Measurements from ENCODE around the gene DDX41.
"Not testable (repeated sequence)": the region's sequence is repeated elsewhere in the genome, so short reads cannot be mapped to it uniquely, and the experiment has no call there.

DDX41 gene

DNA sequence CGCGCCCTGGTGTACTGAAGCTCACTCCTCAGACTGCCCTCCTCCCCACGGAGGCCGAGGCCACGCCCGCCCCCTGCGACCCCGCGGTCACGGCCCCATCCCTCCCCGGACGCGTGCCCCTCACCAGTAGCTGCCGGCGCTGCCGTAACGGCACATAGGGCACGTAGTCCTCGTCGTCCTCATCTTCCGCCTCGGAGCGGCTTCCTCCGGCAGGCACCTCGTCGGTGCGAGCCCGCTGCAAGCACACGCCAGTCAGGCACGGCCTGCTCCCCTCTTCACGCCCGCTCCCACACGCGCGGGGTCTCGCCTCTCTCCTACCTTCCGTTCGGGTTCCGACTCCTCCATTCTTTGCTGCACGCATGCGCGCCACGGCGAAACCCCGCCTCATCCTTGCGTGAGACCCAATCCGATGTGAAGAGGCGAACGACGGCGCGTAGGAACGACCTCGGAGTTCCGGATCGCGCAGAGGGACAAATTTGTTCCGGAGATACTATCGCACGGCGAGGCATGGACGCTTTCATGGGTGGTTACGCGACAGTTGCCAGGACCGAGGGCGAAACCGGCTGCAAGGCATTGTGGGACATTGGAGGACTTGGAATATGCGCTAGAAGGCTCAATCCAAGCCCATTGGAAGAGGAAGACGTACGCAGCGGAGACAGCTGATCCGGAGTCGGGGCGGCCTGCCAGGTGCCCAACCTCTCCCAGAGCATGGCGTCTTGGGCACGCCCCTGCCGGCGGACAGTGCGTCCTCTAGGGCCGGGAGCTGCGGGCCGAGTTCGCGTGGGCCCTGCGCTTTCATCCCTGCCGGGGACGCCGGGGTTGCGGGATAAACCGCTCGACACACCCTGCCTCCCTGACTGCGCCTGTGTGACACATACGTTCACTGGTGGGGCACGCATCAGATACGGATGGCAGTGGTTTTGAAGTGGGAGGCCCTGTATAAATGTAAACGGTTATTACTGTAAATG lies at the start of gene DDX41:
Gene DDX41 (minus strand): TSS at position 361 of the 968 bp plus-strand sequence. CDS start 16 bp downstream, at position 345.
- peak; percentile 97 for DNase-seq

DNA sequence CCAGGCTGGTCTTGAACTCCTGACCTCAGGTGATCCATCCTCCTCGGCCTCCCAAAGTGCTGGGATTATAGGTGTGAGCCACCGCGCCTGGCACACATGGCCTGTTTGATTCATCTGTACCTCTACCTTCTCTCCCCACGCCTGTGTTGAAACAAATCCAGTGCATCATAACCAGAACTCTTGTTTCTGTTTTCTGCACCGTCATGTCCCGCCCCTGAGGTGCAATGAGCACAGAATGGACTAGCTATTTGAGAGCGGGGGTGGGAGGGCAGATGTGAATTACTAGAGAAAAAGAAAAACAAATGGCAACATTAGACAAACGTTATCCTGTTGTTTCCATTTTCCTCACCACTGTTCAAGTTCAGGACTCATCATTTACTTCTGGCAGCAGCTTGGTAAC lies 48.3 kb upstream of the DDX41 start:
- no peak for DNase-seq

DNA sequence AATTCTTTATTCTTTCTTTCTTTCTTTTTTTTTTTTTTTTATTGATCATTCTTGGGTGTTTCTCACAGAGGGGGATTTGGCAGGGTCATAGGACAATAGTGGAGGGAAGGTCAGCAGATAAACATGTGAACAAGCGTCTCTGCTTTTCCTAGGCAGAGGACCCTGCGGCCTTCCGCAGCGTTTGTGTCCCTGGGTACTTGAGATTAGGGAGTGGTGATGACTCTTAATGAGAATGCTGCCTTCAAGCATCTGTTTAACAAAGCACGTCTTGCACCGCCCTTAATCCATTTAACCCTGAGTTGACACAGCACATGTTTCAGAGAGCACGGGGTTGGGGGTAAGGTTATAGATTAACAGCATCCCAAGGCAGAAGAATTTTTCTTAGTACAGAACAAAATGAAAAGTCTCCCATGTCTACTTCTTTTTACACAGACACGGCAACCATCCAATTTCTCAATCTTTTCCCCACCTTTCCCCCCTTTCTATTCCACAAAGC lies 42.7 kb upstream of the DDX41 start:
- not testable (repeated sequence) for DNase-seq

DNA sequence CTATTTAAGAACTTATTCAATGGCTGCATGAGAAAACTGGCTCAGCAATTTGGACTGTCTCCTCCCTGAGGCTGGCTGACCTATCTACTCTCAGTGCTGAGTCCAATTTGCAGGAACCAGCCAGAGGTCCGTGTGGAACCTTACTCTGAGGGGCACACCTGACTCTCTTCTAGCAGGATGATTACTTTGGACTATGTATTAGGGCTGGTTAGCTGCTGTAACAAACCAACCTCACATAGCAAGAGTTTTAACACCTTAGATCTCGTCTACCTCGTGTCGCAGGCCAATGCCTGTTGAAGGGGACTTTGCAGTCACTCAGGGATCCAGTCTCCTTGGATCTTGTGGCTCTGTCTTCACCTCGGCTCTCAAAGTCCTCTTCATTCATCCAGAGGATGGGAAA lies 41.0 kb upstream of the DDX41 start:
- DNase-seq: no peak

DNA sequence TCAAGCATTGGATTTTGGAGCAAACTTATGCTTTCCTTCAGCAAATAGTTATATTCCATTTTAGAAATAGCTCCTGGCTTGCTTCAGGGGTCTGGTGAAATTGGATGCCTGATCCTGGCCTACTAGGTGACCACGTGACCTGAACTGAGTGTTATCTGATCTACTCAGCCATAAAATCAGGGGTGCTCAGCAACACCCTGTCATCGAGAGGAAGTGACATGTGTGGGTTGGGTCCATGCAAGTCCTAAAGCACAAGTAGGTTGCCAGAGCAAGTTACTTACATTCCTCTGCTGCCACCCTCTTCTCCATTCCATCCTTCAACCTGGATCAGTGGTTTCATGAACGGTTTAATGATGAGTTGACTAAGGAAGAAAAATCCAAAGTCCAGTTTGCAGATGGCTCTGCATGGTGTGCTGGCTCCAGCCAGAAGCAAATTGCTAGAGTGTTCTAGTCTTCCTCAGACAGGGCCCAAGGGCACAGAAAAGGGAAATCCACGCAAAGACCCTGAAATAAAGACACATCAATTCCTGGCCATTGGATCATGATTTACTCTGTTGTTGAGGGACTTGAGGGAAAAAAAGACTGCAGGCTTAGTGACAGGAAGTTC lies 40.4 kb upstream of the DDX41 start:
- DNase-seq: peak; percentile 49

DNA sequence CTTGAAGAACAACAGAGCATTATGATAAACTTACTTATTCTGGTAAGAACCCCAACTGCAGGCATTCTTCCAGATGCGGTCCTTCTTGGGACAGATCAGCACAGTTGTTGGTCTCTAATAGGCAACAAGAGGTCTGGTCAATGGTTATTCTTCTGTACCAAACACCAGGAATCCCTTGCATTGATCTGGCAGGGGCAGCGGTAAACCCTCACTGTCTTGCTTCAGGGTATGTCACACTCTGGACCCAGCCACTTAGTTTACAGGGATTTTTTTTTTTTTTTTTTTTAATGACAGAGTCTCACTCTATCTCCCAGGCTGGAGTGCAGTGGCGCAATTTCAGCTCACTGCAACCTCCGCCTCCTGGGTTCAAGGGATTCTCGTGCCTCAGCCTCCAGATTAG lies 38.9 kb upstream of the DDX41 start:
- no peak for DNase-seq

DNA sequence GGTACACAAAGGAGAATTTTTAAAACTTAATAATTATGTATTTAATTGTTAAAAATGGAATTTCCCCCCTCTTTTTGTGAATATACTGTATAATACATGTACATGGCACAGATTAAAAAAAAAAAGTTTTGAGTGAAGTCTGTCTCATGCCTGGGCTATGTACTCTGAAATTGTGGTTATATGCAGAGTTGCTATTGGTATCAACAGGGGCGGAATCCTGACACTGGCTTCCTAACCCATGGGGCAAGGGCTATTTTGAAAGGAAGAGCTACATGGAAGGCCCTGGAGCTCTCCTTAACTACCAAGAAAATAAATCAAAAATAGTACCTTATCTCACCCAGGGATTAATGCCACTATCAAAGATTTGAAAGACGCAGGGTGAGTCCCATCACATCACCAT lies 38.5 kb upstream of the DDX41 start:
- no peak for DNase-seq

DNA sequence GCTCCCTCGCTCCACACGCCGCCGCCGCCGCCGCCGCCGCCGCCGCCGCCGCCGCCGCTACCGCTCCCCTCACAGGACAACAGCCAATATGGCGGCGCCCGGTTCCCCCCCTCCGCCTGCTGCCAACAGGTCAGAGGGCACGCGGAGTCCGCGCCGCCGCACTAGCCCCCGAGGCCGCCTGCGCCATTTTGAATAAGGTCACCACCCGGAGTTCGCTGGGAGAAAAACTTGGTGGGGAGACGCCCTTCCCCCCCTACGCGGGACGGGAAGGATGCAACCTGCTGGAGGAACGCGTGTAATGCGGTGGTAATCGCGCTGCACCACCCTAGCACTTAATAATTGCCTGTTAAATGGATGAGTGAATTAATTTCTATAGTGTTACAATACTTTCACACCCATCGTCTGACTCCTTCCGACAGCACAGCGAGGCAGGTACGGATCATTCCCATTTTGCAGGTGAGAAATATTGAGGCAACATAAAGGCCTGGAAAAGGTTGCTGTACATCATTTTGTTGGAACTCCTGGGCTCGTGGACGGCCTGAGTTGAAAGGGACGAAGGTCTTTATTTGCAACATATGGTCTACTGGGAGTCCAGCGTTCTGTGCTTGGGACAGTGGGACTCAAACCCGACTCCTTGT lies 37.8 kb upstream of the DDX41 start, which contains the start of gene FAM193B:
Gene FAM193B (minus strand): TSS at position 90 of the 638 bp plus-strand sequence. CDS start 105 bp downstream, outside the sequence.
- peak; percentile 96 for DNase-seq

DNA sequence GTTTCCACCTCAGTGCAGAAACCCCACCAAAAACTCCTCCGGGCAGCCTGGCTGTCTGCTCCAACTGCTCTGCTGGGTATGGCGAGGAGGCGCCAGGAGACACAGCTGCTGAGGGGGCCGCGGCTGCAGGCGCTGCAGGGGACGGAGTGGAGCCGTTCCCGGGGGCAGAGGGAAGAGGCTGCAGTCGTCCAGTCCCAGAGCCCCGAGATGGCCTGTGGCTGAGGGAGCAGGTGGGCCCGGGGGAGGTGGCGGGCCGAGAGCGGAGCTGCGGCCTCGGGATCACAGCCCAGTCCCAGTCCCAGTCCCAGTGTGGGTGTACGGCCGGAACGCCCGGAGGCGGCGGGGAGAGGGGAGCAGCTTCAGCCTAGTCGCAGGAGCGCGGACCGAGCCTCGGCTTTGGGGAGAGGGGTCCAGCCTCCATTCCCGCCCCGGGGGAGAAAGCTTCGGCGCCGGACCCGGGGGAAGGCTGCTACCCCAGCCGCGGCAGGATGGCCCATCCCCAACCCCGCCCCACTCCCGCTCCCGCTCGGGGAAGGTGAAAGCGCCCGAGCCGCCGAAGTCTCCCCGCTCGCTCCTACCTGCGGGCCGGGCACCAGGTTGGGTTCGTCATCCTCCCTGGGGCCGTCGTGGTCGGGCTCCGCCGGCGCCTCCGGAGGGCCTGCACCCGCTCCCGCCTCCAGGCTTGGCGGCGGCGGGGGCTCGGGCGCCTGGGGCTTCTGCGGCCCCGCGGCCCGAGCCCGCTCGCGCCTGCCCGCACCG lies 37.1 kb upstream of the DDX41 start:
- DNase-seq: no peak

DNA sequence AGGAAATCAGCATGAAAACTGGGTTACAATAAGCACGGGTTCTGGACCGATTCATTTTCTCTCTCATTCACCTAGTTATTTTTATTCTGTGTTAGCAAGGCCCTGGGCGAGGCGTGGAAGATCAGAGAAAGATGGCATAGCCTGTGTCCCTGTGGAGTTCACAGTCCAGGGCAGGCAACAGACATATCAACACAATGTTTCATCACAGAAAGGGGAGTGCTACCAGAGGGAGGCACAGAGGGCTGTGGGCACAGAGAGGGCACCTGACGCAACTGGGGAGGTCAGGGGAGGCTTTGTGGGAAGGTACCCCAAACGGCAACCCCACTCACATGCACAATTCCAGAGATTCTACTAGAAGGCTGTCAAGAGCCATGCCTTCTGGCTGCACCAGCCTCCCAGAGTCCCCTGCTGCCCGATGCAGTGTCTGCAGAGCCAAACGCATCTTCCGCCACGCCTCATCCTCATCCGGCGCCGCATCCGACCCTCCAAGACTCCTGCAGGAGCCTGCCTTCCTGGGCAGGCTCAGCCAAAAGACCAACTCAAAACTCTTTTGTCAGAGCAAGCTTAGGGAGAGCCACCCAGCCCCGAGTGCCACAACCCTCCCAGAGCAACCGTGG lies 36.2 kb upstream of the DDX41 start:
- DNase-seq: no peak

DNA sequence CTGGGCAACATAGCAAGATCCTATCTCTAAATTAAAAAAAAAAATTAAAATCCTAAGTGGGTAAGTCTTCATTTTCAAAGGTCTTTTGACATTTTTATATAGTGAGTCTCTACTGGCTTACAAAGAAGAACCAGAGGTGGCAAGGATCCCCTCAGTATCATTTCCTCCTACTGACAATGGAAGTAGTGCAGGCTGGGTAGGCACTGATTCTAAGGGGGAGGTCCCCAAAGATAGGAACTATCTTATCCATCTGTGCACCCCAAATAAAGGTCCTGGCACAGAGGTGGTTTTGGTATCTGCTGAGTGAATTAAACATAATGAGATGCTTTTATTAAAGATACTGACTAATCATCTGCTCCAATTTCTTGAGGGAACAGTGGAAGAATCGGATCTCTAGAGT lies 33.4 kb upstream of the DDX41 start:
- no peak for DNase-seq

DNA sequence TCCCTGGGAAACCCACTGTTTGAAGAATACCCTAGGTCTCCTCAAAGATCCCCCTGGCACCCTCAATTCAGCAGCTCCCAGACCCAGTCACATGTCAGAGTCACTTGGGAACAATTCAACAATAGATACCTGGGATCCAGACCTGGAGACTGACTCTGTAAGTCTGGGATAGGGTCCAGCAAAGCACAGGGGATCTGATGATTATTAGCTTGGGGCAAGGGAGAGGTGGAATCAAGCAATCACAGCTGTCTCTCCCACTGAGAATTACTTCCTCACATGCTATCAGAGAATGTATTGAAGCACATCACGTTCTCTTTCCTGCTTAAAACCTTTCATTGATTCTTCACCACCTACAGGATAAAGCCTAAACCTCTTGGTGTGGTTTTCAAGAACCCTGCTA lies 31.7 kb upstream of the DDX41 start:
- DNase-seq: no peak

DNA sequence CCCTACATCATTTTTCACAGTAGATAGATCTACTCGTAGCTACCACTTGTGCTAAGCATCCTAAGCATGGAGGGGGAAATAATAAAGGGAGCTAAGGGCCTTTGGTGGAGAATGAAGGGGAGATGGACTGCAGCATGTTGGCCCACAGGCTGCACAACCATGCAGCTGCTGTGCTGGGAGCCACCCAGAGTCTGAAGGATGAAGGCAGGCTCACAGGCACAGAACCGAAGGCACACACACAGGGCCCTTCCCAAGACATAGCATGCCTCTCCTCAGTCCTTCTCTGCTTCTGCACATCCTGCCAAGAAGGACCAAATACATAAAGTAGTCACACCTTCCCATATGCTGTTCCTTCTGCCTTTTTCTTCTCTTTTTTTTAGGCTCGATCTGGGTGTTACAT lies 31.0 kb upstream of the DDX41 start:
- no peak for DNase-seq

DNA sequence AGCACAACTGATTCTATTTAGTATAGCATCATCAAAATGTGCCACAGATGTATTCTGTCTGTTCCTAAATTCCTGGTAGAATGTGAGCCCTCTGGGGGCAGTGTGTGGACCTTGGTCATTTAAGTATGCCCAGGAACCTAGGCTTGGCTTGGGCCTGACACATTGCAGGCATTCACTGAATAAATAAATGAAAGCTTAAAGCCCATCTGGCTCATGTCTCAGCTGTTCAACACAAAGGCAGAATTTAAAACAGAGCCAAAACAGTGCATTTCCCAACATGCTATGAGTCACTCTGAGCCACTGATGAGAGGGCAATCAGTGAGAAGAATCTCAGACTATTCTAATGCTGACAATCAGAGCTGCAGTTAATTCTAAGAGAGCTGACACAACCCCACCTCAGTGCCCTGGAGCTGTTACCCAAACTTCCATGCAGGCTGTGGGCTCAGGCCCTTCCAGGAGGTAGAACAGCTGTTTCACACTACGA lies 29.5 kb upstream of the DDX41 start:
- DNase-seq: no peak

DNA sequence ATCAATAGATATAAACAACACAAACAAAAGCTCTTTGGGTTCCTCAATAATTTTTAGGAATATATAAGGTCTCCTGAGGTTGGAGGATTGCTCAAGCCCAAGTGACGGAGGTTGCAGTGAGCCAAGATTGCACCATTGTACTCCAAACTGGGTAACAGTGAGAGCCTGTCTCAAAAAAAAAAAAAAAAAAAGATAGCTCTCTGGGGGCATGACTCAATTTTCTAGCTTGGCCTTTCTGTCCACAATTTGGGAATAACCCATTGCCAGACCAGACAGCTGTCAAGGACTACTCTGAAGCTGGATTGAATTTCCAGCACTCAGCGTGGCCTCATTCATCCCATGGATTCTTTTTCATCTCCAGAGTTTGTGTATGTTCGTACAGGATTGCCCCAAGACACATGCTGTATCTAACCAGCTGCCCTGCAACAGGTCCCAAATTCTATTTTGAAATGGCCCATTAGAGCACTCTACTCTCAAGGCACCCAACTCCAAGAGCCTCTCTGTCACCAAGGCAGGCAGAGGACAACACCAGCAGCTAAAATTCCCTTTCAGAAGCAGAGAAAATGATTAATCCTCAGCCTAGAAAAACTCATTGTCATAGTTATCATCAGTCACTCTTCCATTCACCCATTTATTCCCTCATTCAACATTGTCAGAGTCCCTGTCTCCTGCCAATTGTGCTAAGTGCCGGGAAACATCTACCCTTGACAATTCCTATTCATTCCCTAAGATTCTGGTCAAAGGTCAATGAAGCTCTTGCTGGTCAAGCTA lies 28.9 kb upstream of the DDX41 start:
- DNase-seq: no peak

DNA sequence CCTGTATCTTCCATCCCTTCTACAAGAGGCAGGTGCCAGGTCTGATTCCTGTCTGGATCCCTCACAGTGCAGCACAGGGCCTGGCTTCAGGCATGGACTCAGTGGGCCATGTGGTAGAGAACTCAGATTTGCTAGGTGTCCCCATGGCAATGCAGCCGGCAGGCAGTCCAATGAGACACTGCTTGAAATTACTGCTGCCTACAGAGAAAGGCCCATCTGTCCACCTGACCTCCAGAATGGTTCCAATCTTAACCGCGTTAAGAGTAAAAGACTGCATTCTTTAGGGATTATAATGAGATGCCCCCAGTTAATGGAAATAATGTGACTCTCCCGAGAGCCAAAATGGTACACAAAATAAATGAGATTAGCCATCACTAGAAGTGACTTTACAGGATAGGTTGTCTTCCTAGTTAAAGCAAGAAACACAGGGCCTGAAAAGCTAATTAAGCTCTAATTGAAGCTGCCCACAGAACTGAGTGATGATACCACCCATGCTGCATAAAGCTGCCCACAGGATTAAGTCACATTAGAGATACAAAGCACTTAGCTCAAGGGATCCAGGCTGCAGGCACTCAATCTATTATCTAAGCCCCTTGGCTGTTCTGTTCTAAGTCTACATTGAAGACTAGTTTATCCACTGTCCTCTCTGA lies 26.2 kb upstream of the DDX41 start:
- no peak for DNase-seq

DNA sequence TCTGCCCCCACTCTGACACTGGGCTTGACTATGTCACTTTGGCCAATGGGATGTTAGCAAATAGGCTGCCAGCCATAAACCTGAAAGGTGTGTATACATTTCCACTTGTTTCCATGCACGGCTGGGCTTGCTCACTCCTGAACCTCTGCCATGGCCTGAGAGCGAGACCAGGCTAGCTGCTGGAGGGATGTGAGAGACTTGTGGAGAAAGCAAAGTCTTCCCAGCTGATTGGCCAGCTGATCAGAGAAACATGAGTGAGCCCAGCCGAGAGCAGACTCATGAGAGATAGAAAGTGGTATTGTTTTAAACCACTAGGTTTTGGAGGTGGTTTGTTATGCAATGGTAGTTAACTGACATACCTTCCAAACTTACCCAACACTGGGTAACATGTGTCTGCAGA lies 23.7 kb upstream of the DDX41 start:
- no peak for DNase-seq

DNA sequence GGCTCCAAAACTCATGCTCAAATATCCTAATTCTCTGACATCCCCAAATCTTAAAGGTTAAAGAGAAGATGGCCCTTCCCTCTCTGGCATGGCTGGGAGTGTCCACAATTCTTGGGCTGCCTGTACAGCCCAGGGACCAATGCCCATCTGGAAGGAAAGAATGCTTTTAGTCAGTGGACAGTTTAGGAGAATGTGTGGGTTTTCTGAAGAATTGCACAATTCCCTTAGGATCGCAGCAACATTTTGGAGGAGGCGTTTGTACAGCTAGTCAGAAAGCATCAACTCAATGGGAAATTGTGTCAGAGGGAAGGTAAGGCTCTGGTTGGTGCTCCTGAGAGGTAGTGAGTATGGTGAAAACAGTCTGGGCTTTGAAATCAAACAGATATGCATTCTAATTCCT lies 22.6 kb upstream of the DDX41 start:
- no peak for DNase-seq

DNA sequence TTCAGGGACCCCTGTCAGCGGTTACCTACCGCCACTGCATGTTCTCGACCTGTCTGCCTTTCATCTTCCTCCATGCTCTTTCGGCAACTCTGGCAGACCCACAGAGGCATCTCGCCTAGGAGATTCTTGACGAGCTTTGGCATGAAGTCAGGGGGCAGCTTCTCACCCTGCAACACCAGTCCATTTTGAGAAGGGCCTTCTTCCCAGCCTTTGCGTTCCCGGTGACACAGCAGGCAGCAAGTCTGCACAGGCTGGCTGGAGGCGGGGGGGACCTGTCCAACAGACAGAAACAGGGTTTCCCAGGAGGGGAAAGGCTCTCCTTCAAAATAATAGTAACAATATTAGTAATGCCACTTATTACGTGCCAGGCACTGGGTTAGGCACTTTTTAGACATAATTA lies 22.1 kb upstream of the DDX41 start:
- DNase-seq: no peak

Data from CD4-positive, alpha-beta T cell treated with Interleukin-10 for 1 hour (primary cell).